Upper lobe of right lung (tissue), 1 donor: Measurements from ENCODE around the gene RAB40C. TPM values are rescaled to one million over a fixed set of nuclear protein-coding genes. Genes with fewer than 3 reads are reported as not detected.

Source experiments
- ATAC-seq: fragments of 200-7000 bp; cut with Tn5 transposase; one replicate; pipeline ENCODE4 v1.9.1; 2020; ENCODE audit warnings: mild to moderate bottlenecking, moderate library complexity
- DNase-seq: peaks from one replicate; pipeline ENCODE4 v3.0.0-alpha.2; 2020
- H3K27ac ChIP-seq: fragments of 200-600 bp; one replicate; pipeline ENCODE4 v1.8.0; 2022
- H3K27me3 ChIP-seq: fragments of 200-600 bp; one replicate; pipeline ENCODE4 v1.8.0; 2022; ENCODE audit warnings: mild to moderate bottlenecking
- H3K36me3 ChIP-seq: fragments of 200-600 bp; one replicate; pipeline ENCODE4 v1.8.0; 2022
- H3K4me1 ChIP-seq: fragments of 200-600 bp; one replicate; pipeline ENCODE4 v1.8.0; 2022
- H3K4me3 ChIP-seq: fragments of 200-600 bp; one replicate; pipeline ENCODE4 v1.8.0; 2022; ENCODE audit warnings: mild to moderate bottlenecking
- H3K9me3 ChIP-seq: fragments of 200-600 bp; one replicate; pipeline ENCODE4 v1.8.0; 2022
- intact Hi-C: fragments of 100-400 bp; cut with DNase I; formaldehyde crosslinking; loops from one replicate; pipeline ENCODE4 v1.11.0; 2022
- total RNA-seq: library from RNA; stranded (reverse); fragmentation: NEBNext Ultra II Directional; extraction: Animal tissue kit (Norgen Biotek cat#: 25700); gene quantifications from one replicate; pipeline ENCODE4 v1.2.1, GENCODE V29; 2021
- TF ChIP-seq, protein P1 (sequence below): fragments of 200-600 bp; IDR thresholded peaks from one replicate; pipeline ENCODE4 v1.8.0; 2022; ENCODE audit warnings: antibody characterized with exemption
- donor health status: DM: no; HTN: yes; CAD: no; lungs with severe emphysema.

Gene RAB40C
- total RNA-seq, 1 donor from 2014 or later, result 47.6 TPM

DNA sequence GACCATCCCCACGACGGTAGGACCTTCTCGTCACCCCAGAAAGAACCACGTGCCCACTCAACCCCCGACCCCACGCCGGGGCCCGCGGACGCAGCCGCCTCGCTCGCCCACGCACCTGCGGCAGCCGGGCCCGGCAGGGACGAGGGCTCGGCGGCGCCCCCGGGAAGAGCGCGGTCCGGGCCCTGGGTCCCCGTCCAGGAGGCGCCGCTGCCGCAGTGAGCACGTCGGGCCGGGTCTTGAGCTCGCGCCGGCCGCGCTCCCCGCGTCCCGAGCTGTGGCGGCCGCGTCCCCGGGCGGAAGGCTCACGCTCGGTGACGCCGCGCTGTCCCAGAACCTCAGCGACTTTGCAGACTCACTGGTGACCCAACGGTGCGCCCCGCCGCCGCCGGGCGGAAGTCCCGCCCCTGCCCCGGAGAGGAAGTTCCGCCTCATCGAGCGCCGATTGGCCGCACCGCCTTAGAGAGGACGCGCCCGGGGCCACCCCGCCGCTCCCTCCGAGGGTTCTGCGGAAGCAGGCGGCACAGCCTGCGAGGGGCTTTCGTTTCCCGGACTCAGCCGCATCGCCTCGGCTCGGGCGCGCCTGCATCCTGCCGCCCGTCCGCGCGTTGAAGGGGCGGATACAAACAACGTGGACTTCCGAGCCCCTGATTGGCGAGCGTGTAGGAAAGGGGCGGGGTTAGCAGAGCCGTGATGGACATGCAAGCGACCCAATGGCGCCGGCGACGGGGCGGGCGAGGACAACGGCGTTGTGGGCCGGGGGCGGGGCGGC is 793 bp upstream of the RAB40C start:
- H3K27me3 ChIP-seq, result no peaks in the 10 kb centered on the region
- peaks cover 51% of the 10 kb centered on the region for H3K4me1 ChIP-seq
- ATAC-seq (peak; percentile 81), DNase-seq (peak; percentile 99)
- intact Hi-C loops, result no loop called here
- H3K9me3 ChIP-seq, result no peaks in the 10 kb centered on the region
- no peaks in the 10 kb centered on the region for H3K36me3 ChIP-seq
- TF ChIP-seq, protein P1, sequence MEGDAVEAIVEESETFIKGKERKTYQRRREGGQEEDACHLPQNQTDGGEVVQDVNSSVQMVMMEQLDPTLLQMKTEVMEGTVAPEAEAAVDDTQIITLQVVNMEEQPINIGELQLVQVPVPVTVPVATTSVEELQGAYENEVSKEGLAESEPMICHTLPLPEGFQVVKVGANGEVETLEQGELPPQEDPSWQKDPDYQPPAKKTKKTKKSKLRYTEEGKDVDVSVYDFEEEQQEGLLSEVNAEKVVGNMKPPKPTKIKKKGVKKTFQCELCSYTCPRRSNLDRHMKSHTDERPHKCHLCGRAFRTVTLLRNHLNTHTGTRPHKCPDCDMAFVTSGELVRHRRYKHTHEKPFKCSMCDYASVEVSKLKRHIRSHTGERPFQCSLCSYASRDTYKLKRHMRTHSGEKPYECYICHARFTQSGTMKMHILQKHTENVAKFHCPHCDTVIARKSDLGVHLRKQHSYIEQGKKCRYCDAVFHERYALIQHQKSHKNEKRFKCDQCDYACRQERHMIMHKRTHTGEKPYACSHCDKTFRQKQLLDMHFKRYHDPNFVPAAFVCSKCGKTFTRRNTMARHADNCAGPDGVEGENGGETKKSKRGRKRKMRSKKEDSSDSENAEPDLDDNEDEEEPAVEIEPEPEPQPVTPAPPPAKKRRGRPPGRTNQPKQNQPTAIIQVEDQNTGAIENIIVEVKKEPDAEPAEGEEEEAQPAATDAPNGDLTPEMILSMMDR, result no peak
- peak overlapping the region; percentile 95 for H3K4me3 ChIP-seq
- H3K27ac ChIP-seq, result peak overlapping the region; percentile 98

DNA sequence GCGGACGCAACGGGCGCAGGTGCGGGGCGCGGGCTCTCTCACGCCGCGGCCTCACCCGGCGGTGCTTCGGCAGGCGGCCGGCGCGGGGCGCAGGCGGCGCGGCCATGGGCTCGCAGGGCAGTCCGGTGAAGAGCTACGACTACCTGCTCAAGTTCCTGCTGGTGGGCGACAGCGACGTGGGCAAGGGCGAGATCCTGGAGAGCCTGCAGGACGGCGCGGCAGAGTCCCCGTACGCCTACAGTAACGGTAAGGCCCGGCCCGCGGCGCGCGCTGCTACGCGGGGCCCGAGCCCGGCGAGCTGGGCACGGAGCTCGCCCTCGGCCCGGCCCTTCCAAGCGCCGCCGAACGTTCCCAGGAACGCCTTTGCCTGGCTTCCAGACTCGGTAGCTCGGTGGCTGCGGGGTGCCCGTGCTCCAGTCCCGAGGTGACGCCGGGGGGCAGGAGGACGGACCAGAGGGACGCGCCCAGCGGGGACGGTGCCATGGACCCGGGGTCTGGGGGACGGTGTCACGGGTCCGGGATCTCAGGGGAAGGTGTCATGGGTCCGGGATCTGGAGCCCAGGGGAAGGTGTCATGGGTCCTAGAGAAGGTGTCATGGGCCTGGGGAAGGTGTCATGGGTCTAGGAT is 435 bp downstream of the RAB40C start:
- peak; percentile 80 for DNase-seq
- peak overlapping the region; percentile 86 for H3K4me3 ChIP-seq
- no peaks in the 10 kb centered on the region for H3K27me3 ChIP-seq
- no peaks in the 10 kb centered on the region for H3K36me3 ChIP-seq
- intact Hi-C loops, result no loop called here
- TF ChIP-seq, protein P1, result no peak
- no peaks in the 10 kb centered on the region for H3K9me3 ChIP-seq
- H3K4me1 ChIP-seq, result peaks cover 56% of the 10 kb centered on the region
- no peak for ATAC-seq
- peak overlapping the region; percentile 85 for H3K27ac ChIP-seq

DNA sequence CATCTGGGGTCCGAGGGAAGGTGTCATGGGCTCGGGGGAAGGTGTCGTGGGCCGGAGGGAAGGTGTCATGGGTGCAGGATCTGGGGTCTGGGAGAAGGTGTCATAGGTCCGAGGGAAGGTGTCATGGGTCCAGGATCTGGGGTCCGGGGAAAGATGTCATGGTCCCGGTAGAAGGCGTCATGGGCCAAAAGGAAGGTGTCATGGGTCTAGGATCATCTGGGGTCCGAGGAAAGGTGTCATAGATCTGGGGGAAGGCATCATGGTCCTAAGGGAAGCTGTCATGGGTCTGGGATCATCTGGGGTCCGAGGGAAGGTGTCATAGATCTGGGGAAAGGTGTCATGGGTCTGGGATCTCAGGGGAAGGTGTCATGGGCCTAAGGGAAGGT is 942 bp downstream of the RAB40C start:
- H3K4me1 ChIP-seq, result peaks cover 56% of the 10 kb centered on the region
- DNase-seq (no peak), ATAC-seq (no peak)
- no peaks in the 10 kb centered on the region for H3K27me3 ChIP-seq
- peak overlapping the region; percentile 85 for H3K27ac ChIP-seq
- intact Hi-C loops, result no loop called here
- H3K4me3 ChIP-seq, result peak overlapping the region; percentile 86
- no peaks in the 10 kb centered on the region for H3K36me3 ChIP-seq
- TF ChIP-seq, protein P1, result no peak
- no peaks in the 10 kb centered on the region for H3K9me3 ChIP-seq

DNA sequence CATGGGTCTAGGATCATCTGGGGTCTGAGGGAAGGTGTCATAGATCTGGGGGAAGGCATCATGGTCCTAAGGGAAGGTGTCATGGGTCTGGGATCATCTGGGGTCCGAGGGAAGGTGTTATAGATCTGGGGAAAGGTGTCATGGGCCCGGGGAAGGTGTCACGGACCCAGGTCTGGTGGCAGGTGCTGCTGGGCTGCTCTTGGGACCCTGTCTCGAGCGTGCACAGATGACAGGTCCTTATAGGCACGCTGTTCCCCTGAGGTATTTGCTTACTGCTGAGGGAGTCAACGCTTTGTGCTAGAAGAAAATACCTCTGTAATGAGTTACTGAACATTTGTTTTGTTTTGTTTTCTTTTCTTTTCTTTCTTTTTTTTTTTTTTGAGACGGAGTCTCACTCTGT is 1.4 kb downstream of the RAB40C start:
- H3K27ac ChIP-seq, result peak overlapping the region; percentile 85
- H3K36me3 ChIP-seq, result no peaks in the 10 kb centered on the region
- peak overlapping the region; percentile 86 for H3K4me3 ChIP-seq
- intact Hi-C loops, result no loop called here
- H3K9me3 ChIP-seq, result no peaks in the 10 kb centered on the region
- ATAC-seq (no peak), DNase-seq (no peak)
- TF ChIP-seq, protein P1, result no peak
- H3K4me1 ChIP-seq, result peaks cover 56% of the 10 kb centered on the region
- H3K27me3 ChIP-seq, result no peaks in the 10 kb centered on the region

DNA sequence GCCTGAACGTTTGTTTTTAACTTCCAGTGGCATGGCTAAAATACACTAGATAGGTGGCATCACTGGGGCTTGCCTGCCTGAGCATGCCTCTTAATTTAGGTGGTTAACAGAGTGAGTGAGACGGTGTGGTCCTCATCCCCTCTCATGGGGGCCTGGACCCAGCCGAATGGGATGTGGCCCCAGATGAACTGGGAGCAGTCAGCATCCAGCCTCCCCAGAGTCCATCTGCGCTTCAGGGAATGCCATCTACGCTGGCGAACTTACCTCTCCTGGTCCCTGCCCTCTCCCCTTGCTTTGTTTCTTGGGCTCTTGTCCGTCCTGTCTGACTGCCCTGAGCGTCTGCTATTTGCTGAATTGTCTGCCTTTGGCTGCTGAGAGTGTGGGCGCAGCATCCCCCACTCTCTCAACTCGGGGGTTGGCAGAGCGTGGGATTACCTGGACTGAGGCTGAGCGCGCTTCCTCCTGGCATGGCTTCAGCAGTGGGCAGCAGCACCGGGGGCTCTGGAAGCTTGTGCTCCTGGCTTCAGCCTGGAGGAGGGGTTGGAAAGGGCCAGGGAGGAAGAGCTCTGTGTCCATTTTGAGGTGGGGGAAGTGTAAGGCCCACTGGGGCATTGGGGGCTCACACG is 2.1 kb downstream of the RAB40C start:
- TF ChIP-seq, protein P1, result no peak
- Histone ChIP-seq H3K9me3 (no peaks in the 10 kb centered on the region), H3K27ac (peak overlapping the region; percentile 85), H3K4me1 (peaks cover 53% of the 10 kb centered on the region), H3K36me3 (no peaks in the 10 kb centered on the region), H3K4me3 (peak overlapping the region; percentile 86), H3K27me3 (no peaks in the 10 kb centered on the region)
- intact Hi-C loops, result no loop called here
- ATAC-seq (no peak), DNase-seq (no peak)
